GM12873 (cell line): ENCODE measurements around the gene CNTFR.
A peak's percentile ranks its signal among the peaks of the same experiment; 100 is the strongest.

ENCODE experiments used
- CTCF ChIP-seq: IDR thresholded peaks from 2 replicates; pipeline ENCODE4 v1.5.1; 2012; ENCODE audit warnings: low read depth, mild to moderate bottlenecking, moderate library complexity, low read length, control low read depth; ENCODE audit not compliant: insufficient read depth; ENCODE audit errors: missing control alignments

Gene CNTFR

GRCh38 chr9:34565856-34566255 lies 23.7 kb downstream of the CNTFR start:
- no peak for TF ChIP-seq CTCF

GRCh38 chr9:34564617-34565016 lies 24.9 kb downstream of the CNTFR start:
- no peak for TF ChIP-seq CTCF

- TF ChIP-seq CTCF: no peak
These were observed 26.3 kb downstream of the CNTFR start for GRCh38 chr9:34563262-34563661.

- TF ChIP-seq CTCF: peak; percentile 80
These were observed 27.3 kb downstream of the CNTFR start for GRCh38 chr9:34562135-34562745.

DNA sequence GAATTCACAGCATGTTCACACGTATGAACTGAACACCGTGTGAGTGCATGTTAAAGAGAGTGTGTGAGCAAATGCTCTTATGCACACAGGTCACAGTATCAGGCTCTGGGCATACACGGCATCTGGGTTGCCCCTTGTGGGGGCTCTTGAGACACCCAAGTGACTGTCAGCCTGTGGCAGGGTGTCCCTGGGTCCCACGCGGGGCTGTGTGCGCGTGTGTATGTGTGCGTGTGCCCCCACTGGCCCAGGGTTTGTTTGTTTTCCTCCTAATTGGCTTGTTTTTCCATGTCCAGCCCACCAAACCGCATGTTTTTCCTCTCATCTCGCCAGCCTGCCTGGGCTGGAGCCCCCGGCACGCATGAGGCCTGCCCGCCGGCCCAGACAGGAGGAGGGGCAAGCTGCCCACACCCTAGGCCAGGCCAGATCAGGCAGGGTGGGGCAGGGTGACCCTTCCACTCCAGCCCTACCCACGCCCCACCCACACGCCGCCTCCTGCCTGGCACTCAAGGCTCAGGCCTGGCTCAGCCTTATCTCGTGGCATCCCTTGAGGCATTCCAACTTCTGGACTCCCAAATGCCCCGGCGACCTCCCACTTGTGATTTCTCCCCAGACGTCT lies 28.8 kb downstream of the CNTFR start:
- no peak for TF ChIP-seq CTCF

GRCh38 chr9:34559624-34560455 lies 29.7 kb downstream of the CNTFR start:
- TF ChIP-seq CTCF: no peak

GRCh38 chr9:34558919-34559623 lies 30.5 kb downstream of the CNTFR start:
- TF ChIP-seq CTCF: no peak
